ENCODE data around the gene PPA1.

DNA sequence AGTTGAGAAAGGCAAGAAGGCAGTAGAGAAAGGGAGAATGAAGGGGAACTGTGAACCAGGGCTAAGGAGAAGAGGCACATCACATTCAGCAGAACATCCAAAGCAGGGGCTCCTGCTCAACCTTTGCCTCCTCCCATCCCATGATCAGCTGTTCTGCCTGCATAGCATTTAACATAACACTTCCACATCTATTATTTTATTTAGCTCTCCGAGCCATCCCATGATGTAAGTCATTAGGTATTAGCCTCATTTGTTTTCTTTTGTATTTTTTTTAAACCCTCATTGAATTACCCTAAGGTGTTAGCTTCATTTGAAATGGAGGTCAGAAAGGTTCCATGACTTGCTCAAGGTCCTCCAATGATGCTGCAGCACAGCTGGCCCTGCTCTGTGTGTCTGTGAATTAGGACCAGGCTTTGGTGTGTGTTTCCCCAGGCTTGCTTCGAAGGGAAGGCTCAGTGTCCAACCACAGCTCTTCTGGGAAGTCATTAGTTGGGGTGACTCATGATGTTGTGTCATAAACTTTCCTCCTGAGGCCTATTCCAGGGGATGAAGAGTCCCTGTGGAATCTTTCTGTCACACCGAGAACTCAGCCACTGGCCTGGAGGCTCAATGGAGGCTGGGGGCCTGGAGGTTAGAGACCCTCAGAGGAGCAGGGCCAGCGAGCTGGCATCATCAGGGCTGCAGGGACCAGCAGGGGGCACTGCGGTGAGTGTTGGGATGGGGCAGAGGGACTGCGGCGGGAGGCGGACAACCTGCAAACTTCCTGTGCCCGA lies 34.1 kb upstream of the PPA1 start:
- TF ChIP-seq, protein P1, sequence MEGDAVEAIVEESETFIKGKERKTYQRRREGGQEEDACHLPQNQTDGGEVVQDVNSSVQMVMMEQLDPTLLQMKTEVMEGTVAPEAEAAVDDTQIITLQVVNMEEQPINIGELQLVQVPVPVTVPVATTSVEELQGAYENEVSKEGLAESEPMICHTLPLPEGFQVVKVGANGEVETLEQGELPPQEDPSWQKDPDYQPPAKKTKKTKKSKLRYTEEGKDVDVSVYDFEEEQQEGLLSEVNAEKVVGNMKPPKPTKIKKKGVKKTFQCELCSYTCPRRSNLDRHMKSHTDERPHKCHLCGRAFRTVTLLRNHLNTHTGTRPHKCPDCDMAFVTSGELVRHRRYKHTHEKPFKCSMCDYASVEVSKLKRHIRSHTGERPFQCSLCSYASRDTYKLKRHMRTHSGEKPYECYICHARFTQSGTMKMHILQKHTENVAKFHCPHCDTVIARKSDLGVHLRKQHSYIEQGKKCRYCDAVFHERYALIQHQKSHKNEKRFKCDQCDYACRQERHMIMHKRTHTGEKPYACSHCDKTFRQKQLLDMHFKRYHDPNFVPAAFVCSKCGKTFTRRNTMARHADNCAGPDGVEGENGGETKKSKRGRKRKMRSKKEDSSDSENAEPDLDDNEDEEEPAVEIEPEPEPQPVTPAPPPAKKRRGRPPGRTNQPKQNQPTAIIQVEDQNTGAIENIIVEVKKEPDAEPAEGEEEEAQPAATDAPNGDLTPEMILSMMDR (conservative IDR thresholded peaks at IDR 0.05 in 1 of 2, IDR thresholded peaks at IDR 0.05 in 1 of 2; ENCODE audit: extremely low read depth in 1 of 2, insufficient read depth in 1 of 2, low read depth in 1 of 2, low read length in 2 of 2), result peak in 1 of 2 donors; percentile 12
- no peak for TF ChIP-seq EZH2 (IDR thresholded peaks at IDR 0.05; ENCODE audit: borderline replicate concordance, low read length)
